NCI-H1436 treated with DMSO at 0.1 percent for 48 hours (cell line): ENCODE results near the gene PAX9.

ENCODE experiments used
- DNase-seq: peaks from one replicate; lab custom pipeline; 2025; lab: John Stamatoyannopoulos, UW

The PAX9 gene

GRCh38 chr14:36655963-36656686 lies 5.5 kb upstream of the PAX9 start:
- no peak for DNase-seq

- DNase-seq = no peak
Measured at GRCh38 chr14:36656687-36657398, 4.8 kb upstream of the PAX9 start.

GRCh38 chr14:36657399-36658122 lies 4.1 kb upstream of the PAX9 start:
- no peak for DNase-seq

- no peak for DNase-seq
Measured at GRCh38 chr14:36658123-36659009, 3.3 kb upstream of the PAX9 start.

GRCh38 chr14:36659010-36659821 lies 2.4 kb upstream of the PAX9 start:
- no peak for DNase-seq

- DNase-seq = no peak
Measured at GRCh38 chr14:36659822-36660735, 1.6 kb upstream of the PAX9 start.

- DNase-seq = peak; percentile 69
Measured at GRCh38 chr14:36660736-36661505, 739 bp upstream of the PAX9 start.

GRCh38 chr14:36662258-36662542 lies 540 bp downstream of the PAX9 start:
- DNase-seq = no peak

GRCh38 chr14:36662543-36663403 lies 1.1 kb downstream of the PAX9 start:
- no peak for DNase-seq

GRCh38 chr14:36663404-36664321 lies 2.0 kb downstream of the PAX9 start:
- no peak for DNase-seq

GRCh38 chr14:36664322-36665193 lies 2.9 kb downstream of the PAX9 start:
- DNase-seq = no peak

GRCh38 chr14:36665887-36666415 lies 4.3 kb downstream of the PAX9 start:
- no peak for DNase-seq

GRCh38 chr14:36666416-36667206 lies 5.0 kb downstream of the PAX9 start:
- no peak for DNase-seq

GRCh38 chr14:36667679-36668078 lies 6.0 kb downstream of the PAX9 start:
- DNase-seq = no peak

GRCh38 chr14:36671149-36671548 lies 9.5 kb downstream of the PAX9 start:
- DNase-seq = no peak
